NCI-H2227 treated with DMSO at 0.1 percent for 48 hours (cell line): ENCODE results near the gene GSS.

Source experiments
- DNase-seq: peaks from one replicate; lab custom pipeline; 2025; lab: John Stamatoyannopoulos, UW

GSS gene

GRCh38 chr20:34946661-34947060 lies 8.9 kb downstream of the GSS start:
- DNase-seq = no peak

- no peak for DNase-seq
Measured at GRCh38 chr20:34945315-34946077, 10.1 kb downstream of the GSS start.

GRCh38 chr20:34943808-34944567 lies 11.6 kb downstream of the GSS start:
- DNase-seq = no peak

GRCh38 chr20:34942301-34942700 lies 13.3 kb downstream of the GSS start:
- no peak for DNase-seq

- DNase-seq = no peak
Measured at GRCh38 chr20:34941226-34941625, 14.4 kb downstream of the GSS start.

- DNase-seq = no peak
Measured at GRCh38 chr20:34940081-34940481, 15.5 kb downstream of the GSS start.

GRCh38 chr20:34938466-34939163 lies 17.0 kb downstream of the GSS start:
- no peak for DNase-seq

DNA sequence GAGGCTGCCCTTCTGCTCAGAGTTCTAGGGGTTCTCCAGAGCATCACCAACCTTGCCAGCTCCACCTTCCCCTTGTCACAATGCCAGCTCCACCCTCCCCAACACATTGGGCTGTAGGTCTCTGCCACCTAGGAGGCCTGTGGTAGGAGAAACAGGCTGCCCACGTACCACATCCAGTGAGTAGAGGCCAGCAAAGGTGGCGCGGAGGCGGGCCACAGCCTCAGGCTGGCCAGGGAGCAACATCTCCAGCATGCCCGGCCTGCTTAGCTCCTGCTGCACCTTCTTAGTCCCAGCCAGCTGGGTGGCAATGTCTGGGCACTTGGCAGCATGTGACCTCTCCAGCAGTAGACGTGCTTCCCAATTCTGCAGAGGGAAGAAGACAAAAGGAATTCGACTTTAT lies 23.8 kb downstream of the GSS start:
- no peak for DNase-seq

GRCh38 chr20:34928411-34928810 lies 27.2 kb downstream of the GSS start:
- no peak for DNase-seq

- no peak for DNase-seq
Measured at GRCh38 chr20:34927736-34928135, 27.9 kb downstream of the GSS start.

DNA sequence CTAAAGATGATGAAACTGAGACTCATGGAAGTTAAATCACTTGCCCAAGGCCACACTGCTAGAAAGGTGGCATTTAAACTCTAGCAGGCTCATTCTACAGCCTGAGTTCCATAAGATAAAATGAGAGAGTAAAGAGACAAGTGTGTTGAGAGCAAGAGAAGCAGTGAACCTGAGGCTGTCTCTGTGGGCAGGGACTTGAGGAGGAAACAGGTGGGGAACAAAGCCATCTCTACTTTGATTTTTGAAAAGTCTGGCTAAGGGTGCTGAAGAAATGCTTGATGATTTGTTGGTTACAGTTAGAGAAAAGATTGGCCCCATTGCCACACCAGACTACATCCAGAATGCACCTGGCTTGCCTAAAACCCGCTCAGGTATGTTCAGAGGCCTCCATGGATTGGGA lies 29.0 kb downstream of the GSS start:
- DNase-seq = no peak

- DNase-seq = no peak
Measured at GRCh38 chr20:34925981-34926380, 29.6 kb downstream of the GSS start.

- no peak for DNase-seq
Measured at GRCh38 chr20:34925341-34925740, 30.3 kb downstream of the GSS start.

DNA sequence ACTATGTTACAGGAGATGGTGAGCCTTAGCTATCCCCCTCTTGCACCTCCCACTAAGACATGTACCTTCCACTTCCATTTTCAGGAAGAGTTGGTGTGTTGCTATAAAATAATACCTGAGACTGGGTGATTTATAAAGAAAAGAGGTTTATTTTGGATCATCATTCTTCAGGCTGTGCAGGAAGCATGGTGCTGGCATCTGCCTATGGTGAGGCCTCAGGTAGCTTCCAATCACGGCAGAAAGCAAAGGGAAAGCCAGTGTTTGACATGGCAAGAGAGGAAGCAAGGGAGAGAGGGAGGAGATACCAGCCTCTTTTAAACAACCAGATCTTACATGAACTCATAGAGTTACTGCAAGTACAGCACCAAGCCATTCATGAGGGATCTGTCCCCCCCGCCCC lies 32.2 kb downstream of the GSS start:
- DNase-seq = no peak

GRCh38 chr20:34922654-34923381 lies 32.8 kb downstream of the GSS start:
- DNase-seq = no peak

- DNase-seq = no peak
Measured at GRCh38 chr20:34921436-34921835, 34.2 kb downstream of the GSS start.

- DNase-seq = no peak
Measured at GRCh38 chr20:34920055-34920454, 35.6 kb downstream of the GSS start.

GRCh38 chr20:34916774-34917354 lies 38.7 kb downstream of the GSS start:
- no peak for DNase-seq

DNA sequence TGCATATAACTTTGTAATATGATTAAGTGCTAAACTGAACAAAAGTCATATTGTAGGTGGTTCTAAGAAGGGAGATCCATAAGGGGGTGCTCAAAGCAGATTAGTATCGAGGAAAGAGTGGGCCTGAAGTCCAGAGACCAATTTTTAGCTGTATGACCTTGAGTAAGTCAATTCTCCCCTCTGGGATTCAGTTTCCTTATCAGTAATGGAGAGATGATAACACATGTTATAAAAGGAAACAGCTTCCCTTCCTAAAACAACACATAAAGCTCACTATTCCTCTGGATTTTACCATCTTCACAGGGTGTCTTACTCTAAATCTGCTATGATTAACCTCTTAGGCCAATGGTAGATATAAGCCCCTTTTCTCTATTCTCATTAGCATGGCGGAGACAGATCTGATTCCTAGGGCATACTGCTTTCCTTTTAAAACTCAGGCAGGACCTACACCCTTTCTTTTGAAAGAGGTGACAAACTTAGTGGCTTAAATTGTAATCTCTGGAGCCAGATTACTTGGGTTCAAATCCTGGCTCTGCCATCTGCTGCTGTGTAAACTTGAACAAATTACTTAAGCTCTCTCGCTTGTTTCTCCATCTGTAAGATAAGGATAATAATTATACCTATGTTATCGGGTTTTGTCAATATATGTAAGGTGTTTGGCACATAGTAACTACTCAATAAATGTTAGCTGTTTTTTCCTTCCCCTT lies 39.7 kb downstream of the GSS start:
- DNase-seq = no peak

DNA sequence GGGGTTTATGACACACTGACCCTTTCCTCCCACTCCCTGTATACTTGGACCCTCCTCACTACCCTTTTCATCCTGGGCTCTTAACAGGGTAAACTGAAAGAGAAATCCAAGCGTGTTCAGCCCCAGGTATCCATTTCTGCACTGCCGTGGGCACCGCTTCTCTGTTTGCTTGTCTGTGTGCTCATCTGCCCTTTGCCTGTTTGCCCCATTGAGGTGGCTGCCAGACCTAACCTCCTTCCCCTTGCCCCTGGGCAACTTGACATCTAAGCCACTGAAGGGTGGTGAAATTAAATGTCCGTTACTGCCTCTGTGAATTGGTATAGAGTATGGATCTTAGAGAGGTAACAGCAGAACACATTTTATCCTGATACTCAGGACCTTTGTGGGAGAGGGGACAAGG lies 40.5 kb downstream of the GSS start:
- no peak for DNase-seq
